Gastroesophageal sphincter (tissue), 4 donors: ENCODE measurements around the gene PYGB. TPM values are rescaled to one million over a fixed set of nuclear protein-coding genes. Genes with fewer than 3 reads are reported as not detected.
A peak's percentile ranks its signal among the peaks of the same experiment; 100 is the strongest.

Experiments used
- ATAC-seq: fragments of 150-250 bp; one replicate; pipeline ENCODE4 v1.9.1; 2016; ENCODE audit warnings: mild to moderate bottlenecking, moderate library complexity
- H3K27ac ChIP-seq, 4 donors: fragments of 200-600 bp; sonication (generic) in 3 of 4; 1 replicate in 3 of 4; 2 replicates in 1 of 4; pipeline ENCODE4 v1.5.1; 2016 to 2019
- H3K27me3 ChIP-seq: fragments of 200-600 bp; sonication (generic); one replicate; pipeline ENCODE4 v1.5.1; 2019
- H3K36me3 ChIP-seq, 2 donors: fragments of 200-600 bp; sonication (generic); one replicate each; pipeline ENCODE4 v1.5.1; 2019; ENCODE audit warnings: control low read depth in 1 of 2
- H3K4me1 ChIP-seq, 3 donors: fragments of 200-600 bp; sonication (generic); 1 replicate in 2 of 3; 2 replicates in 1 of 3; pipeline ENCODE4 v1.5.1; 2016 to 2019; ENCODE audit warnings: control low read depth in 2 of 3
- H3K4me3 ChIP-seq, 2 donors: fragments of 200-600 bp; sonication (generic); one replicate each; pipeline ENCODE4 v1.5.1; 2019; ENCODE audit warnings: mild to moderate bottlenecking in 1 of 2, moderate library complexity in 1 of 2
- H3K9me3 ChIP-seq, 3 donors: fragments of 200-600 bp; sonication (generic); one replicate each; pipeline ENCODE4 v1.5.1; 2017 to 2019; ENCODE audit warnings: control low read depth in 2 of 3
- CTCF ChIP-seq, 4 experiments: fragments of 200-600 bp in 2 of 4; fragments of 450-650 bp in 2 of 4; sonication (generic) in 1 of 4; IDR thresholded peaks; one replicate each; pipeline ENCODE4 v1.5.1; 2017 to 2019; ENCODE audit warnings: antibody characterized with exemption in 4 of 4, mild to moderate bottlenecking in 2 of 4, moderate library complexity in 2 of 4
- EP300 ChIP-seq: sonication (generic); formaldehyde crosslinking; IDR thresholded peaks from one replicate; pipeline ENCODE4 v1.6.1; 2017; ENCODE audit warnings: antibody characterized with exemption, mild to moderate bottlenecking
- POLR2A ChIP-seq, 2 donors: fragments of 450-650 bp; IDR thresholded peaks; one replicate each; pipeline ENCODE4 v1.6.1; 2017; ENCODE audit warnings: antibody characterized with exemption in 2 of 2, mild to moderate bottlenecking in 2 of 2, moderate library complexity in 1 of 2
- POLR2AphosphoS5 ChIP-seq: sonication (generic); formaldehyde crosslinking; IDR thresholded peaks from one replicate; pipeline ENCODE4 v1.6.1; 2017; ENCODE audit warnings: antibody characterized with exemption
- WGBS, 2 donors: methylation state at CpG; one replicate each; pipeline ENCODE4 v1.1.5; 2018; ENCODE audit warnings: low coverage in 1 of 2; 5-methylcytosine and 5-hydroxymethylcytosine counted together
- total RNA-seq, 4 donors: library from RNA; depleted of rRNA; stranded (reverse); fragments of >200 nt; gene quantifications; one replicate each; pipeline ENCODE4 v1.1.0, GENCODE V29; 2016

PYGB gene
- total RNA-seq, 4 donors from 2014 or later: 131 to 663 (median 337) TPM

GRCh38 chr20:25308083-25308491 lies 60.2 kb downstream of the PYGB start:
- peaks cover 0 to 54% of the 10 kb centered on the region in 2 donors for H3K36me3 ChIP-seq
- no peak overlapping the region for H3K4me3 ChIP-seq
- peaks cover 0 to 31% (median 18%) of the 10 kb centered on the region in 3 donors for H3K4me1 ChIP-seq
- H3K27me3 ChIP-seq: no peaks in the 10 kb centered on the region
- 78% methylated on average over 2 of the region's 13 CpGs; no CpG with 5 or more reads in 1 of the 2 donors for WGBS, 2 donors
- no peak for ATAC-seq
- TF ChIP-seq EP300: no peak
- TF ChIP-seq POLR2A (IDR thresholded peaks at IDR 0.05): no peak
- no peak for TF ChIP-seq POLR2AphosphoS5
- no peak for TF ChIP-seq CTCF (IDR thresholded peaks at IDR 0.05)
- H3K9me3 ChIP-seq: no peaks in the 10 kb centered on the region
- peak overlapping the region in 1 of 4 donors; percentile 76 for H3K27ac ChIP-seq

- H3K27me3 ChIP-seq: no peaks in the 10 kb centered on the region
- ATAC-seq: no peak
- 67 to 70% methylated on average over 3 to 4 of the region's 17 CpGs for WGBS, 2 donors
- TF ChIP-seq EP300 (no peak), POLR2AphosphoS5 (no peak), CTCF (IDR thresholded peaks at IDR 0.05) (no peak), POLR2A (IDR thresholded peaks at IDR 0.05) (no peak)
- H3K9me3 ChIP-seq: no peaks in the 10 kb centered on the region
- H3K27ac ChIP-seq: peak overlapping the region in 3 of 4 donors; percentile 71 to 76 (median 76)
- H3K4me3 ChIP-seq: no peak overlapping the region
- peaks cover 0 to 31% (median 18%) of the 10 kb centered on the region in 3 donors for H3K4me1 ChIP-seq
- H3K36me3 ChIP-seq: peaks cover 0 to 47% of the 10 kb centered on the region in 2 donors
These were observed 60.9 kb downstream of the PYGB start for GRCh38 chr20:25308671-25309394.

GRCh38 chr20:25309395-25310267 lies 61.7 kb downstream of the PYGB start:
- Histone ChIP-seq H3K9me3 (no peaks in the 10 kb centered on the region), H3K27ac (peak overlapping the region in 3 of 4 donors; percentile 71 to 76 (median 76)), H3K4me3 (no peak overlapping the region), H3K27me3 (no peaks in the 10 kb centered on the region), H3K4me1 (peaks cover 0 to 31% (median 18%) of the 10 kb centered on the region in 3 donors), H3K36me3 (peaks cover 0 to 47% of the 10 kb centered on the region in 2 donors)
- peak; percentile 83 for ATAC-seq
- no CpG with 5 or more reads among the region's 18 CpGs for WGBS, 2 donors
- TF ChIP-seq EP300 (no peak), POLR2A (IDR thresholded peaks at IDR 0.05) (no peak), CTCF (IDR thresholded peaks at IDR 0.05) (no peak)

GRCh38 chr20:25310268-25310920 lies 62.5 kb downstream of the PYGB start:
- H3K4me3 ChIP-seq: peak overlapping the region in 1 of 2 donors; percentile 11

More at GRCh38 chr20:25310268-25310920, 62.5 kb downstream of the PYGB start:
- TF ChIP-seq POLR2AphosphoS5 (peak; percentile 15), CTCF (IDR thresholded peaks at IDR 0.05) (peak in 3 of 4 experiments; percentile 37 to 50 (median 45)), EP300 (no peak), POLR2A (IDR thresholded peaks at IDR 0.05) (no peak)
- H3K9me3 ChIP-seq: no peaks in the 10 kb centered on the region
- H3K36me3 ChIP-seq: peaks cover 0 to 50% of the 10 kb centered on the region in 2 donors
- peak; percentile 87 for ATAC-seq
- 22 to 27% methylated on average over 6 of the region's 6 CpGs for WGBS, 2 donors
- peak overlapping the region; percentile 7 to 76 (median 74) for H3K27ac ChIP-seq
- no peaks in the 10 kb centered on the region for H3K27me3 ChIP-seq
- peaks cover 0 to 31% (median 18%) of the 10 kb centered on the region in 3 donors for H3K4me1 ChIP-seq
